OCI-LY3 (cell line): Measurements from ENCODE around the gene DNAAF8.

ENCODE experiments used
- EZH2phosphoT487 ChIP-seq: fragments of 200-600 bp; shearing (Covaris generic); IDR thresholded peaks from 2 replicates; pipeline ENCODE4 v1.6.1; 2018; ENCODE audit warnings: antibody characterized with exemption, mixed run types, low read depth
- TF ChIP-seq, protein P1 (sequence below): fragments of 200-600, 300-600 bp; sonication (generic); IDR thresholded peaks from 2 replicates; pipeline ENCODE4 v1.5.1; 2014; ENCODE audit warnings: antibody characterized with exemption, low read length, low read depth

- TF ChIP-seq, protein P1, sequence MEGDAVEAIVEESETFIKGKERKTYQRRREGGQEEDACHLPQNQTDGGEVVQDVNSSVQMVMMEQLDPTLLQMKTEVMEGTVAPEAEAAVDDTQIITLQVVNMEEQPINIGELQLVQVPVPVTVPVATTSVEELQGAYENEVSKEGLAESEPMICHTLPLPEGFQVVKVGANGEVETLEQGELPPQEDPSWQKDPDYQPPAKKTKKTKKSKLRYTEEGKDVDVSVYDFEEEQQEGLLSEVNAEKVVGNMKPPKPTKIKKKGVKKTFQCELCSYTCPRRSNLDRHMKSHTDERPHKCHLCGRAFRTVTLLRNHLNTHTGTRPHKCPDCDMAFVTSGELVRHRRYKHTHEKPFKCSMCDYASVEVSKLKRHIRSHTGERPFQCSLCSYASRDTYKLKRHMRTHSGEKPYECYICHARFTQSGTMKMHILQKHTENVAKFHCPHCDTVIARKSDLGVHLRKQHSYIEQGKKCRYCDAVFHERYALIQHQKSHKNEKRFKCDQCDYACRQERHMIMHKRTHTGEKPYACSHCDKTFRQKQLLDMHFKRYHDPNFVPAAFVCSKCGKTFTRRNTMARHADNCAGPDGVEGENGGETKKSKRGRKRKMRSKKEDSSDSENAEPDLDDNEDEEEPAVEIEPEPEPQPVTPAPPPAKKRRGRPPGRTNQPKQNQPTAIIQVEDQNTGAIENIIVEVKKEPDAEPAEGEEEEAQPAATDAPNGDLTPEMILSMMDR = no peak
- no peak for TF ChIP-seq EZH2phosphoT487
Observed at GRCh38 chr16:4744555-4745273, 10.4 kb downstream of the DNAAF8 start.
